H9 (cell line): ENCODE data around the gene PLEKHA7. TPM values are rescaled to one million over a fixed set of nuclear protein-coding genes. Genes with fewer than 3 reads are reported as not detected.

Experiments
- DNase-seq: peaks from one replicate; pipeline ENCODE4 v3.0.0-alpha.2; 2017
- H2AFZ ChIP-seq: one replicate; pipeline ENCODE4 v1.6.1; 2013; ENCODE audit warnings: mild to moderate bottlenecking, low read length, control low read depth, moderate library complexity
- H2AK5ac ChIP-seq: 2 replicates; pipeline ENCODE4 v1.6.1; 2013; ENCODE audit warnings: low read length, control low read depth, mixed read lengths; ENCODE audit not compliant: insufficient read length
- H2BK120ac ChIP-seq: one replicate; pipeline ENCODE4 v1.6.1; 2013; ENCODE audit warnings: low read depth, mild to moderate bottlenecking, low read length, control low read depth, inconsistent platforms; ENCODE audit not compliant: poor library complexity, severe bottlenecking
- H2BK12ac ChIP-seq: 2 replicates; pipeline ENCODE4 v1.6.1; 2013; ENCODE audit warnings: low read length, control low read depth, mixed read lengths, low read depth; ENCODE audit not compliant: insufficient read length
- H2BK15ac ChIP-seq: 2 replicates; pipeline ENCODE4 v1.6.1; 2013; ENCODE audit warnings: low read depth, low read length, control low read depth
- H2BK20ac ChIP-seq: one replicate; pipeline ENCODE4 v1.6.1; 2013; ENCODE audit warnings: low read depth, mild to moderate bottlenecking, low read length, control low read depth, inconsistent platforms; ENCODE audit not compliant: poor library complexity, severe bottlenecking
- H2BK5ac ChIP-seq: 2 replicates; pipeline ENCODE4 v1.6.1; 2013; ENCODE audit warnings: low read length, control low read depth, mixed read lengths; ENCODE audit not compliant: insufficient read length
- H3K14ac ChIP-seq: 2 replicates; pipeline ENCODE4 v1.6.1; 2013; ENCODE audit warnings: low read length, control low read depth; ENCODE audit not compliant: insufficient read depth
- H3K18ac ChIP-seq: 2 replicates; pipeline ENCODE4 v1.6.1; 2013; ENCODE audit warnings: low read depth, mild to moderate bottlenecking, mixed read lengths, low read length, control low read depth; ENCODE audit not compliant: insufficient read length
- H3K23ac ChIP-seq: 2 replicates; pipeline ENCODE4 v1.6.1; 2013; ENCODE audit warnings: low read length, control low read depth, mixed read lengths, low read depth; ENCODE audit not compliant: insufficient read length
- H3K23me2 ChIP-seq: 2 replicates; pipeline ENCODE4 v1.6.1; 2013; ENCODE audit warnings: low read depth, mild to moderate bottlenecking, mixed read lengths, low read length, control low read depth; ENCODE audit not compliant: insufficient read length, poor library complexity, severe bottlenecking
- H3K27ac ChIP-seq: 2 replicates; pipeline ENCODE4 v1.5.1; 2013; ENCODE audit warnings: low read length, control low read depth, mixed read lengths, low read depth; ENCODE audit not compliant: insufficient read length
- H3K27me3 ChIP-seq: 2 replicates; pipeline ENCODE4 v1.6.1; 2013; ENCODE audit warnings: low read length, control low read depth, inconsistent platforms; ENCODE audit not compliant: insufficient read depth
- H3K4ac ChIP-seq: 2 replicates; pipeline ENCODE4 v1.6.1; 2013; ENCODE audit warnings: low read depth, mild to moderate bottlenecking, control low read depth, inconsistent platforms, low read length, moderate library complexity
- H3K4me1 ChIP-seq: 2 replicates; pipeline ENCODE4 v1.6.1; 2013; ENCODE audit warnings: low read length, control low read depth, inconsistent platforms; ENCODE audit not compliant: insufficient read depth
- H3K4me2 ChIP-seq: 2 replicates; pipeline ENCODE4 v1.6.1; 2013; ENCODE audit warnings: low read length, control low read depth, mixed read lengths; ENCODE audit not compliant: insufficient read length, insufficient read depth
- H3K56ac ChIP-seq: 2 replicates; pipeline ENCODE4 v1.6.1; 2013; ENCODE audit warnings: low read depth, mild to moderate bottlenecking, mixed read lengths, low read length, control low read depth; ENCODE audit not compliant: insufficient read length
- H3K79me1 ChIP-seq: 2 replicates; pipeline ENCODE4 v1.6.1; 2013; ENCODE audit warnings: low read depth, mild to moderate bottlenecking, moderate library complexity, low read length, control low read depth, inconsistent platforms; ENCODE audit not compliant: insufficient read depth, poor library complexity, severe bottlenecking
- H3K79me2 ChIP-seq: 2 replicates; pipeline ENCODE4 v1.6.1; 2013; ENCODE audit warnings: low read length, control low read depth, inconsistent platforms; ENCODE audit not compliant: insufficient read depth
- H3K9ac ChIP-seq: 2 replicates; pipeline ENCODE4 v1.6.1; 2013; ENCODE audit warnings: low read length, control low read depth, mixed read lengths; ENCODE audit not compliant: insufficient read length; ENCODE audit errors: extremely low read depth
- H3K9me3 ChIP-seq: one replicate; pipeline ENCODE4 v1.6.1; 2013; ENCODE audit warnings: low read depth, low read length, inconsistent platforms; ENCODE audit not compliant: control insufficient read depth
- H3T11ph ChIP-seq: one replicate; pipeline ENCODE4 v1.6.1; 2013; ENCODE audit warnings: mild to moderate bottlenecking, low read length, control low read depth, inconsistent platforms
- H4K20me1 ChIP-seq: one replicate; pipeline ENCODE4 v1.6.1; 2013; ENCODE audit not compliant: control insufficient read depth, insufficient read length, insufficient read depth
- H4K5ac ChIP-seq: 2 replicates; pipeline ENCODE4 v1.6.1; 2013; ENCODE audit warnings: low read depth, mild to moderate bottlenecking, mixed read lengths, low read length, control low read depth; ENCODE audit not compliant: insufficient read length
- H4K8ac ChIP-seq: replicated peaks from 2 replicates; pipeline ENCODE4 v1.6.1; 2013; ENCODE audit warnings: low read length, control low read depth, mixed read lengths, low read depth; ENCODE audit not compliant: insufficient read length
- H4K91ac ChIP-seq: 2 replicates; pipeline ENCODE4 v1.6.1; 2013; ENCODE audit warnings: low read depth, mild to moderate bottlenecking, moderate library complexity, mixed read lengths, low read length, control low read depth; ENCODE audit not compliant: insufficient read length
- H3K27ac Mint-ChIP-seq, 3 experiments: 2 replicates in 2 of 3; 3 replicates in 1 of 3; pipeline ENCODE4 v1.8.0; 2020 to 2021; ENCODE audit warnings: mixed read lengths in 3 of 3, mild to moderate bottlenecking in 1 of 3, moderate library complexity in 1 of 3
- H3K27me3 Mint-ChIP-seq: 2 replicates; pipeline ENCODE4 v1.8.0; 2021; ENCODE audit warnings: low read depth, mild to moderate bottlenecking, moderate library complexity, mixed read lengths
- H3K36me3 Mint-ChIP-seq, 3 experiments: 2 replicates in 2 of 3; 3 replicates in 1 of 3; pipeline ENCODE4 v1.8.0; 2020 to 2021; ENCODE audit warnings: low read depth in 3 of 3, mixed read lengths in 3 of 3; ENCODE audit not compliant: insufficient read depth in 1 of 3
- H3K4me1 Mint-ChIP-seq, 2 experiments: 2 replicates each; pipeline ENCODE4 v1.8.0; 2020; ENCODE audit warnings: mixed read lengths in 2 of 2
- H3K4me3 Mint-ChIP-seq, 2 experiments: 2 replicates in 1 of 2; 3 replicates in 1 of 2; pipeline ENCODE4 v1.8.0; 2020 to 2021; ENCODE audit warnings: mild to moderate bottlenecking in 2 of 2, mixed read lengths in 2 of 2, moderate library complexity in 1 of 2
- H3K9me3 Mint-ChIP-seq, 2 experiments: 2 replicates in 1 of 2; 3 replicates in 1 of 2; pipeline ENCODE4 v1.8.0; 2020; ENCODE audit warnings: mild to moderate bottlenecking in 2 of 2, mixed read lengths in 2 of 2, moderate library complexity in 1 of 2
- CTCF ChIP-seq: fragments of 200-600 bp; sonication (generic); conservative IDR thresholded peaks from 3 replicates; pipeline ENCODE4 v1.8.0; 2021; ENCODE audit warnings: antibody characterized with exemption, mild to moderate bottlenecking
- WGBS: extraction: QIAGEN DNeasy Blood & Tissue Kit; methylation state at CpG from one replicate; pipeline ENCODE4 v1.1.7; 2013; ENCODE audit warnings: missing lambda C conversion rate, low lambda C conversion rate, mixed read lengths; ENCODE audit not compliant: insufficient read length; ENCODE audit errors: extremely low coverage; 5-methylcytosine and 5-hydroxymethylcytosine counted together
- total RNA-seq: library from RNA; stranded (reverse); gene quantifications from 2 replicates; pipeline ENCODE4 v1.2.1, GENCODE V29; 2021

PLEKHA7 gene
- total RNA-seq, 1 experiment from 2014 or later = 21.0 TPM

GRCh38 chr11:16776711-16777612, 237.3 kb downstream of the PLEKHA7 start:
- H2BK15ac ChIP-seq = no peak overlapping the region
- no peak overlapping the region for H3K27ac ChIP-seq
- H3K27me3 Mint-ChIP-seq = no peaks in the 10 kb centered on the region; the same call in 1 of the 2 replicates
- no peak overlapping the region for H3K14ac ChIP-seq
- no peaks in the 10 kb centered on the region for H4K20me1 ChIP-seq
- H3K36me3 Mint-ChIP-seq = peaks cover 2 to 13% (median 5%) of the 10 kb centered on the region in 3 experiments
- H3K23me2 ChIP-seq = no peaks in the 10 kb centered on the region
- TF ChIP-seq CTCF = no peak
- H3K27me3 ChIP-seq = no peaks in the 10 kb centered on the region
- no peak overlapping the region for H3K4ac ChIP-seq
- no peak overlapping the region for H4K8ac ChIP-seq
- H4K91ac ChIP-seq = no peak overlapping the region
- H4K5ac ChIP-seq = no peak overlapping the region
- H3K9ac ChIP-seq = no peak overlapping the region
- DNase-seq = no peak
- H3K18ac ChIP-seq = no peak overlapping the region
- H2BK5ac ChIP-seq = no peak overlapping the region
- no peaks in the 10 kb centered on the region for H3K9me3 Mint-ChIP-seq
- no peak overlapping the region for H3K23ac ChIP-seq
- no peak overlapping the region for H3K4me3 Mint-ChIP-seq
- H3K4me1 ChIP-seq = 0 out of 2 replicates have a peak, but pooled peaks cover 5% of the 10 kb centered on the region
- no peak overlapping the region for H2BK20ac ChIP-seq
- H3T11ph ChIP-seq = no peak overlapping the region
- no peak overlapping the region for H2BK120ac ChIP-seq
- H3K79me2 ChIP-seq = no peaks in the 10 kb centered on the region
- H2BK12ac ChIP-seq = no peak overlapping the region
- peaks cover 37 to 42% of the 10 kb centered on the region in 2 experiments for H3K4me1 Mint-ChIP-seq
- H2AK5ac ChIP-seq = no peak overlapping the region
- H3K79me1 ChIP-seq = no peaks in the 10 kb centered on the region
- no peak overlapping the region for H3K56ac ChIP-seq
- WGBS = no CpG with 5 or more reads among the region's 14 CpGs
- H3K27ac Mint-ChIP-seq = peak overlapping the region in 1 of 3 experiments; percentile 51; a peak in 1 of 7 replicates
- no peak overlapping the region for H2AFZ ChIP-seq
- no peak overlapping the region for H3K4me2 ChIP-seq
- H3K9me3 ChIP-seq = no peaks in the 10 kb centered on the region
